A549 (cell line): ENCODE measurements around the gene HSH2D.

Source experiments
- BHLHE40 ChIP-seq: IDR thresholded peaks from 2 replicates; pipeline ENCODE4 v1.6.1; 2012; ENCODE audit warnings: low read depth, low read length, inconsistent platforms
- CEBPB ChIP-seq, 2 experiments: fragments of >200 bp in 1 of 2; sonication (Bioruptor Twin) in 1 of 2; formaldehyde crosslinking in 1 of 2; IDR thresholded peaks; 2 replicates each; pipeline ENCODE4 v1.6.1; 2012 to 2016
- MAFK ChIP-seq: fragments of 450-650 bp; IDR thresholded peaks from 2 replicates; pipeline ENCODE4 v1.6.1; 2014; ENCODE audit not compliant: partially characterized antibody
- MAX ChIP-seq: IDR thresholded peaks from 2 replicates; pipeline ENCODE4 v1.6.1; 2012
- POLR2A ChIP-seq: IDR thresholded peaks from 2 replicates; pipeline ENCODE4 v1.6.1; 2012; ENCODE audit warnings: mild to moderate bottlenecking, low read length

- TF ChIP-seq BHLHE40: no peak
- no peak for TF ChIP-seq MAFK
- TF ChIP-seq POLR2A: no peak
- TF ChIP-seq MAX: no peak
- TF ChIP-seq CEBPB (IDR thresholded peaks at IDR 0.05): no peak
Observed at GRCh38 chr19:16185768-16186123, 42.3 kb downstream of the HSH2D start.
